Hematopoietic multipotent progenitor cell treated with erythropoietin and hydrocortisone succinate and interleukin-3 and kit ligand, for 17 days (in vitro differentiated cells): ENCODE results near the gene AP2M1.

ENCODE experiments used
- DNase-seq: peaks from one replicate; pipeline ENCODE4 v3.0.0-alpha.2; 2015; ENCODE audit warnings: low spot score

AP2M1 gene

GRCh38 chr3:184180165-184180564 lies 5.5 kb downstream of the AP2M1 start:
- DNase-seq, result no peak

GRCh38 chr3:184181596-184181995 lies 6.9 kb downstream of the AP2M1 start:
- no peak for DNase-seq

- DNase-seq, result no peak
Observed at GRCh38 chr3:184183679-184184078, 9.0 kb downstream of the AP2M1 start.

- DNase-seq, result peak; percentile 25
Observed at GRCh38 chr3:184184546-184185230, 10.0 kb downstream of the AP2M1 start.

GRCh38 chr3:184185461-184186183 lies 11.0 kb downstream of the AP2M1 start:
- peak; percentile 100 for DNase-seq

- DNase-seq, result no peak
Observed at GRCh38 chr3:184186184-184186901, 11.7 kb downstream of the AP2M1 start, which contains the start of gene ABCF3. Gene ABCF3, plus strand, starts transcription at chr3:184186199. Its CDS starts 9 bp downstream, at chr3:184186208.

GRCh38 chr3:184186902-184187207 lies 12.2 kb downstream of the AP2M1 start:
- DNase-seq, result no peak

GRCh38 chr3:184188080-184188479 lies 13.4 kb downstream of the AP2M1 start:
- DNase-seq, result no peak

GRCh38 chr3:184189421-184189820 lies 14.8 kb downstream of the AP2M1 start:
- DNase-seq, result no peak

GRCh38 chr3:184192889-184193288 lies 18.2 kb downstream of the AP2M1 start:
- DNase-seq, result no peak

GRCh38 chr3:184193991-184194539 lies 19.4 kb downstream of the AP2M1 start:
- DNase-seq, result no peak

GRCh38 chr3:184196536-184196935 lies 21.9 kb downstream of the AP2M1 start:
- DNase-seq, result no peak

- DNase-seq, result no peak
Observed at GRCh38 chr3:184198509-184198908, 23.9 kb downstream of the AP2M1 start.

GRCh38 chr3:184200825-184201224 lies 26.2 kb downstream of the AP2M1 start:
- no peak for DNase-seq

GRCh38 chr3:184203526-184203925 lies 28.9 kb downstream of the AP2M1 start:
- DNase-seq, result no peak

- DNase-seq, result no peak
Observed at GRCh38 chr3:184209146-184209923, 34.7 kb downstream of the AP2M1 start.

- no peak for DNase-seq
Observed at GRCh38 chr3:184211297-184211696, 36.6 kb downstream of the AP2M1 start.

GRCh38 chr3:184211718-184212117 lies 37.1 kb downstream of the AP2M1 start:
- no peak for DNase-seq

- no peak for DNase-seq
Observed at GRCh38 chr3:184218814-184219213, 44.2 kb downstream of the AP2M1 start.

- no peak for DNase-seq
Observed at GRCh38 chr3:184222521-184222920, 47.9 kb downstream of the AP2M1 start.

- DNase-seq, result no peak
Observed at GRCh38 chr3:184223946-184224345, 49.3 kb downstream of the AP2M1 start.

- peak; percentile 67 for DNase-seq
Observed at GRCh38 chr3:184227481-184227935, 52.9 kb downstream of the AP2M1 start.
